Coronary artery (tissue), 2 donors: ENCODE results near the gene NDUFA13.

Experiments used
- DNase-seq: peaks from one replicate; pipeline ENCODE4 v3.0.0-alpha.2; 2017; ENCODE audit warnings: low spot score
- H3K27ac ChIP-seq, 2 donors: fragments of 200-600 bp; sonication (generic); one replicate each; pipeline ENCODE4 v1.5.1; 2016 to 2019
- H3K4me3 ChIP-seq: fragments of 200-600 bp; sonication (generic); 2 replicates; pipeline ENCODE4 v1.5.1; 2016; ENCODE audit warnings: mild to moderate bottlenecking, moderate library complexity
- TF ChIP-seq, protein P1 (sequence below): fragments of 200-600 bp; sonication (generic); IDR thresholded peaks from one replicate; pipeline ENCODE4 v1.5.1; 2019; ENCODE audit warnings: antibody characterized with exemption

NDUFA13 gene

DNA sequence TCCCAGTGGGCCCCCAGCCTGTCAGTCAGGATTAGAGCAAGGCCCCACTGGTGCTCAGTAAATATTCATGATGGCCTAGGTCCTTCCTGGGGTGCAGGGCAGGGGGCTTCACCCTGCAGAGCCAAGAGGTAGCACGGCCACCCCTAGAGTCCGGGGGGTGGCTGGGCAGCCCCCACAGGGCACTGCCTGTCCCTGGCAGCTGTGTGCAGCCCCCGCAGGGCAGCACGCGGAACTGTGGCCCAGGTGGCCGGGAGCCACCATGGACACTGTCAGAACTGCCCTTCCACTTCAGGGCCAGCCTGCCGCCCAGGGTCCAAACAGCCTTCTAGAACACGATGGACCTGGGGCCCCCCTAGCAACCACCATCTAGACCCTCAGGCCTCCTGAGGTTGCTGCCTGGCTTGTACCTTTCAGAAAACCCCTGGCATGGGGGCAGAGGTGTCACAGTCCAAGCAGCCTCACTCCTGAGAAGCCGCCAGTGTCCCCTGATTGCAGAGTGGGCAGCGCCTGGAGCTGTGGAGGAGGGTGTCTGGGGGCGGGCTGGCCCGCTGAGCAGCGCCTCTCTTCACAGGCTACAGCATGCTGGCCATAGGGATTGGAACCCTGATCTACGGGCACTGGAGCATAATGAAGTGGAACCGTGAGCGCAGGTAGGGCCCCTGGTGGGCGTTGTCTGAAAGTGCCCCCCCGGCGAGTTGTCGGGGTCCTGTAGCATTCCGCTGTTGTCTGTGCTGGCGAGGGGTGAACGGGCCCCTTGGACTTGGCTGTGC, 9.8 kb downstream of the NDUFA13 start:
- no peak for DNase-seq
- Histone ChIP-seq H3K4me3 (no peak overlapping the region), H3K27ac (no peak overlapping the region)
- TF ChIP-seq, protein P1, sequence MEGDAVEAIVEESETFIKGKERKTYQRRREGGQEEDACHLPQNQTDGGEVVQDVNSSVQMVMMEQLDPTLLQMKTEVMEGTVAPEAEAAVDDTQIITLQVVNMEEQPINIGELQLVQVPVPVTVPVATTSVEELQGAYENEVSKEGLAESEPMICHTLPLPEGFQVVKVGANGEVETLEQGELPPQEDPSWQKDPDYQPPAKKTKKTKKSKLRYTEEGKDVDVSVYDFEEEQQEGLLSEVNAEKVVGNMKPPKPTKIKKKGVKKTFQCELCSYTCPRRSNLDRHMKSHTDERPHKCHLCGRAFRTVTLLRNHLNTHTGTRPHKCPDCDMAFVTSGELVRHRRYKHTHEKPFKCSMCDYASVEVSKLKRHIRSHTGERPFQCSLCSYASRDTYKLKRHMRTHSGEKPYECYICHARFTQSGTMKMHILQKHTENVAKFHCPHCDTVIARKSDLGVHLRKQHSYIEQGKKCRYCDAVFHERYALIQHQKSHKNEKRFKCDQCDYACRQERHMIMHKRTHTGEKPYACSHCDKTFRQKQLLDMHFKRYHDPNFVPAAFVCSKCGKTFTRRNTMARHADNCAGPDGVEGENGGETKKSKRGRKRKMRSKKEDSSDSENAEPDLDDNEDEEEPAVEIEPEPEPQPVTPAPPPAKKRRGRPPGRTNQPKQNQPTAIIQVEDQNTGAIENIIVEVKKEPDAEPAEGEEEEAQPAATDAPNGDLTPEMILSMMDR, result no peak

DNA sequence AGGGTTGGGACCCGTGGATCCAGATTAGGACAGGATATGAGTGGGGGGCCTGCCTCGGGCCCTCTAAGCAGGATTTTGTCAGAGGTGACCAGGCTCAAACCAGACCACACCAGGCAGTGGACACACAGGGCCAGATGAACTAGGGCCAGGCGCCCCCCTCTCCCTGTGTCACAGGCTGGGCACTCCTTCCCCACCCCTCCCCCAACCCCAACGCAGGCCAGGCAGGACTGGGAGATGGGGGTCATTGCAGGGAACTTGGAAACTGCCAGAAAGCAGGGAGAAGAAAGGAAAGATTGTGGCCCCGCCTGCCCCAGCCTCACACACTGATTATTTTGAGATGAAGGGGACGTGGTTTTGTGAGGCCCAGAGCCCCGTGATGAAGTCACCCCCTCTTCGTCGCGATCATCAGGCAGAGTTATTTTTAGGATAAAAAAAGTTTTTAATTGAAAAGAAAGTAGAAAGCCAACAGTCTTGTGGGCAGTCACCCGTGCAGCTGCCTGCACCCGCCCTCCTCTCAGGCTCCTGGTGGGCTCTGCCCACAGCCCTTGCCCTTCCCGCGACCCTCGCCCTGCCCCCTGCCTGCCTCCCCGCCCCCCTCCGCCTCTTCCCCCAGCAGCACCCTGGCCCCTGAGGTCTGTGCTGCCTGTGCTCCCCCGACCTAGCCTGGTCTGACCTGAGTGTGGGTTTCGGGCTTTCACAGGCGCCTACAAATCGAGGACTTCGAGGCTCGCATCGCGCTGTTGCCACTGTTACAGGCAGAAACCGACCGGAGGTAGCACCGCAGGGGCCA, 10.8 kb downstream of the NDUFA13 start:
- TF ChIP-seq, protein P1, result no peak
- no peak for DNase-seq

DNA sequence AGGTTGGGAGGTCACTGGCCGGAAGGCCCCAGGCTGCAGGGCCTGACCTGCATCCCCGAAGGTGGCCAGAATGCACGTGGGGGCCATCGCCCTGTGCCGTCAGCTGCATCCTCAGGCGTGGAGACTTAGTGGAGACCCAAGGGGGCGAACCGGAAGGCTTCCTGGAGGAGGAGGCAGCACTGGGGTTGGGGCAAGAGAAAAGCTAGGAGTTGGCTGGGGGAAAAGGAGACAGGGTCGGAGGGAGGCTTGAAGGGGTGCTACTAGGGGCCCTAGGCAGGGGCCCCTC, 11.3 kb downstream of the NDUFA13 start:
- TF ChIP-seq, protein P1, result no peak
- Histone ChIP-seq H3K27ac (no peak overlapping the region), H3K4me3 (no peak overlapping the region)
- DNase-seq, result no peak

More for the DNA sequence above, 10.8 kb downstream of the NDUFA13 start:
- H3K4me3 ChIP-seq, result no peak overlapping the region
- H3K27ac ChIP-seq, result no peak overlapping the region

DNA sequence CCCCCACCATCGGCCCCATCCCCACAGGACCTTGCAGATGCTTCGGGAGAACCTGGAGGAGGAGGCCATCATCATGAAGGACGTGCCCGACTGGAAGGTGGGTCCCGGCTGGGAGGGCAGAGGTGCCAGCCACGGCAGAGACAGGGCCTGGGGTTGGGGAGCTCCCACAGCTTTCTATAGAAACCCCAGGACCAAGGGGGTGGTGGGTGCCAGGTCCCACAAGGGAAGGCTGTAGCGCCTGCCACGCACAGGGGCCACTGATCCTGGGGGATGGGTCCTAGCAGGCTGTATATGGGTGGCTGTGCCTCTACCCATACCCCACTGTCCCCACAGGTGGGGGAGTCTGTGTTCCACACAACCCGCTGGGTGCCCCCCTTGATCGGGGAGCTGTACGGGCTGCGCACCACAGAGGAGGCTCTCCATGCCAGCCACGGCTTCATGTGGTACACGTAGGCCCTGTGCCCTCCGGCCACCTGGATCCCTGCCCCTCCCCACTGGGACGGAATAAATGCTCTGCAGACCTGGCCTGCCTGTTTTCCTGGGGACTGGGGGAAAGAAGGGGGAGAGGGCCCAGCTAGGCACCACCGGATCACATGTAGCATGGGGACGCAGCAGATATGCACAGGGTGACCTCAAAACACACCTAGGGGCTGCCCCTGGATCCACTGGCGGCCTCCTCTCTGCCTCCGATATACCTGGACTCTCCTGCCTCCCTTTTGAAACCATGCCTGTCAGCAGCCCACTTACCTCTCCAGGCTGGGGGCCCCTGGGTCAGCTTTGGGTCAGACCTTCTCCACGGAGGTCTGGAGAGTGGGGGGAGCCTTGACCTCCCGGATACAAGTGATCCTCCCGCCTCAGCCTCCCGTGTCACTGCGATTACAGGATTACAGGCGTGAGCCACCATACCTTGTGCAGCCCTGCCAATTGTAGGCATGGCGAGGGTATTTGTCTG, 11.9 kb downstream of the NDUFA13 start:
- no peak overlapping the region for H3K27ac ChIP-seq
- DNase-seq, result no peak
- H3K4me3 ChIP-seq, result no peak overlapping the region
- TF ChIP-seq, protein P1, result no peak

DNA sequence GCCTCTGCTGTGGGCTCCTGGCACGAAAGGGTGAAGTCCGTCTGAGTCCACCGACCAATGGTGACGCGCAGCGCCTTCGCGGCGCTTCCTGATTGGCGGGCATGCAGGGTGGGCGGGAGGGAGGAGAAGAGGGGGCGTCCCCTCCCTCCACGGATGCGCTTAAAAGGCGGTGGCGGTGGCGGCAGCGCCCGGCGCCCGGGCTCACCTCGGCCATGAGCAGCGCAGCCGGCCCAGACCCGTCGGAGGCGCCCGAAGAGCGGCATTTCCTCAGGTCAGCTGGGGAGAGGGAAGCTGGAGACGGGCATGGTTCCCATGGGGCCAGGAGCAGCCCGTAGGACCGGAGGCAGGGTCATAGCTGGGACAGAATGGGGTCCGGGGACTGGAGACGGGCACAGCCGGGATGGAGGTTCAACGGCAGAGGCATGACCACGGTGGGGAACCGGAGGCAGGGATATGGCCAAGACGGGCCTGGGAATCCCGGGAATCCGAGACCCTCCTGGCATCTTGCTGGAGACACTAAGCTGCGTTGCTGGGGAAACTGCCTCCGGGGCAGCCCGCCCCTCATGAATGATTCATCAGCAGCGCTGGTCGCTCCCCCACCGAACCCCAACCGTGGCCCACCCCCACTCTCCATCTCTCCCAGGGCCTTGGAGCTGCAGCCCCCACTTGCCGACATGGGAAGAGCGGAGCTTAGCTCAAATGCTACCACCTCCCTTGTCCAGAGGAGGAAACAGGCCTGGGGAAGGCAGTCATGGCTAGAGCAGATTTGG, 12.9 kb downstream of the NDUFA13 start, which contains the start of gene YJEFN3:
TSS of gene YJEFN3 (plus strand) at position 191 of the 770 bp plus-strand sequence. CDS start at position 213, 22 bp downstream.
- Histone ChIP-seq H3K4me3 (peak within 1 kb of the TSS; percentile 34), H3K27ac (no peak within 1 kb of the TSS)
- DNase-seq, result no peak
- TF ChIP-seq, protein P1, result no peak

DNA sequence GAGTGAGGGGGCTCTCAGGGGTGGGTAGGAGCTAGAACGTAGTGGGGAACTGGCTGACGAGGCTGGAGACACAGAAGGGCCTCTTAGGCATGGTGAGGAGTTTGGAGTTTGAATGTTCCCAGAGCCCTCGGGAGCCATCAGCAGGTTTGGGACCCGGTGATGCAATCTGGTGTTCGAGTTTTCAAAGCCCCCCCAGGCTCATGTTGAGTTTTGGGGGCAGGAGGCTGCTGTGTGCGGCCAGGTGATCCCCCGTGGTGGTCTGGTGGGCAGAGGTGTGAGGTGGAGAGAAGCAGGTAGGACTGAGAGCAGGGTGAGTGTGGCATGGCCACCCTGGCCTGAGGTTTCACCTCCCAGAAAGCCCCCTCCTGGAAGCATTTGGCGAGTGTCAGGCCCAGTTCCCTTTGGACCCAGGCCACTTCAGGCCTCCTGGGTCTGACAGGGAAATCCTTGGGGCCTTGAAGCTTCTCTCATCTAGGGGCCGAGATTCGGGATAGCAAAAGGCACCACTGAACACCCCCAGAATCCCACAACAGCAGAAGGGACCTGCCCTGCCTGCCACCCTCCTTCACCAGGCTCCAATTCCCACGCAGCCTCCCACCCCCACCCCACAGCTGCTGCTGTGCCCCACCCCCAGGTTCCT, 13.9 kb downstream of the NDUFA13 start:
- DNase-seq, result no peak
- Histone ChIP-seq H3K4me3 (no peak overlapping the region), H3K27ac (no peak overlapping the region)
- TF ChIP-seq, protein P1, result no peak
